CD4-positive, alpha-beta T cell (primary cell): Measurements from ENCODE around the gene C19orf47. TPM values are rescaled to one million over a fixed set of nuclear protein-coding genes. Genes with fewer than 3 reads are reported as not detected.

Experiments used
- ATAC-seq: fragments of 200-7000 bp; cut with Tn5 transposase; one replicate; pipeline ENCODE4 v1.10.0; 2022; ENCODE audit warnings: mild to moderate bottlenecking; ENCODE audit not compliant: poor library complexity
- CTCF ChIA-PET: fragments of 350-600 bp; sonication (Branson Sonifier 250); formaldehyde crosslinking; loops from one replicate; lab custom pipeline; 2021; ENCODE audit warnings: antibody characterized with exemption, inconsistent platforms; lab: Charles Lee
- POLR2A ChIA-PET: fragments of 350-600 bp; sonication (Branson Sonifier 250); formaldehyde crosslinking; loops from one replicate; lab custom pipeline; 2021; ENCODE audit warnings: antibody characterized with exemption, inconsistent platforms; lab: Charles Lee
- DNase-seq, 14 experiments: peaks; one replicate each; pipeline ENCODE4 v3.0.0-alpha.2; 2013 to 2020; ENCODE audit warnings: mixed read lengths in 2 of 14
- H3K27ac ChIP-seq, 2 donors: one replicate each; pipeline versions ENCODE4 v1.5.1 to v1.7.0; 2013; ENCODE audit warnings: low read length in 2 of 2, low read depth in 1 of 2, mild to moderate bottlenecking in 1 of 2
- H3K27me3 ChIP-seq, 2 experiments: 1 replicate in 1 of 2; 2 replicates in 1 of 2; pipeline versions ENCODE4 v1.6.1 to v1.7.0; 2013; ENCODE audit warnings: low read length in 2 of 2, control low read depth in 1 of 2, mild to moderate bottlenecking in 1 of 2, moderate library complexity in 1 of 2; ENCODE audit not compliant: insufficient read depth in 2 of 2, control insufficient read depth in 1 of 2
- H3K36me3 ChIP-seq: one replicate; pipeline ENCODE4 v1.6.1; 2013; ENCODE audit warnings: low read length, control low read depth; ENCODE audit not compliant: insufficient read depth
- H3K4me1 ChIP-seq: one replicate; pipeline ENCODE4 v1.6.1; 2013; ENCODE audit warnings: low read length, control low read depth; ENCODE audit not compliant: insufficient read depth
- H3K4me3 ChIP-seq: one replicate; pipeline ENCODE4 v1.5.1; 2013; ENCODE audit warnings: mild to moderate bottlenecking, low read length, moderate library complexity
- H3K9me3 ChIP-seq, 2 experiments: 1 replicate in 1 of 2; 2 replicates in 1 of 2; pipeline versions ENCODE4 v1.6.1 to v1.7.0; 2013; ENCODE audit warnings: low read length in 2 of 2, mild to moderate bottlenecking in 2 of 2, control low read depth in 1 of 2, moderate library complexity in 1 of 2; ENCODE audit not compliant: control insufficient read depth in 1 of 2, insufficient read depth in 1 of 2
- H3K27ac Mint-ChIP-seq: one replicate; pipeline ENCODE4 v1.8.0; 2020; ENCODE audit warnings: mixed read lengths
- H3K27me3 Mint-ChIP-seq: one replicate; pipeline ENCODE4 v1.8.0; 2021; ENCODE audit warnings: mixed read lengths
- H3K36me3 Mint-ChIP-seq: one replicate; pipeline ENCODE4 v1.8.0; 2021; ENCODE audit warnings: low read depth, mixed read lengths
- H3K4me1 Mint-ChIP-seq: one replicate; pipeline ENCODE4 v1.8.0; 2021; ENCODE audit warnings: low read depth, mixed read lengths
- H3K4me3 Mint-ChIP-seq: one replicate; pipeline ENCODE4 v1.8.0; 2020; ENCODE audit warnings: mild to moderate bottlenecking, mixed read lengths
- H3K9me3 Mint-ChIP-seq: one replicate; pipeline ENCODE4 v1.8.0; 2020; ENCODE audit warnings: mixed read lengths
- CTCF ChIP-seq: fragments of 200-600 bp; IDR thresholded peaks from one replicate; pipeline ENCODE4 v1.8.0; 2022; ENCODE audit warnings: antibody characterized with exemption, mild to moderate bottlenecking
- intact Hi-C, 2 experiments: fragments of 100-400 bp; cut with DNase I in 1 of 2; cut with micrococcal nuclease in 1 of 2; formaldehyde crosslinking; loops; one replicate each; pipeline versions ENCODE4 v1.15.1 to v1.9.0; 2023 to 2025; cut with DNase I, micrococcal nuclease
- total RNA-seq, 174 experiments: library from RNA in 2 of 174; stranded (reverse) in 2 of 174; gene quantifications; one replicate each; pipeline ENCODE4 v1.2.3 and lab custom pipeline; 2021 to 2026

Gene C19orf47
- total RNA-seq, 2 experiments from 2014 or later: 10.1 to 11.2 TPM

DNA sequence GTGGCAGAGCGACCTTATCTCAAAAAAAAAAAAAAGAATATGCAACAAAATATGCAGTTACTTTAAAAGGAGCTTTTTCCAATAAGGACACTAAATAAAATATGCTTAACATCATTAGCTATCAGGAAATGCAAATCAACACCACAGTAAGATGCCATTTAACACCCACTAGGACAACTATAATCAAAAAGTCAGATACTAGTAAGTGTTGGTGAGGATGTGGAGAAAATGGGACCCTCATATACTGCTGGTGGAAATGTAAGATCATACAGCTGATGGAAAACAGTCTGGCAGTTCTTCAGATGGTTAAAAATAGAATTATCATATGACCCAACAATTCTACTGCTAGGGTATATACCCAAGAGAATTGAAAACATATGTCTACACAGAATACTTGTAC lies 38.5 kb downstream of the C19orf47 start:
- no peak for DNase-seq
- no peaks in the 10 kb centered on the region for H3K4me1 Mint-ChIP-seq
- Histone ChIP-seq H3K9me3 (peaks cover 0 to 6% of the 10 kb centered on the region in 2 experiments), H3K4me1 (no peaks in the 10 kb centered on the region), H3K27me3 (no peaks in the 10 kb centered on the region), H3K27ac (no peak overlapping the region), H3K36me3 (no peaks in the 10 kb centered on the region), H3K4me3 (no peak overlapping the region)
- no peaks in the 10 kb centered on the region for H3K27me3 Mint-ChIP-seq
- no peak for TF ChIP-seq CTCF
- no peak for ATAC-seq
- no peak overlapping the region for H3K27ac Mint-ChIP-seq
- CTCF ChIA-PET: interaction anchor here (1.8 kb wide), 1 partner anchor 325 kb away, joined by 5 read pairs; no protein-coding TSS in a partner anchor
- H3K36me3 Mint-ChIP-seq: no peaks in the 10 kb centered on the region
- POLR2A ChIA-PET: no interaction called here
- H3K9me3 Mint-ChIP-seq: no peaks in the 10 kb centered on the region
- no peak overlapping the region for H3K4me3 Mint-ChIP-seq
- intact Hi-C loops: loop anchor here in 1 of 2 experiments (5.0 kb wide), 1 partner anchor 213 kb away; no protein-coding TSS in a partner anchor

GRCh38 chr19:40305403-40305802 lies 42.8 kb downstream of the C19orf47 start:
- Mint-ChIP-seq H3K27me3 (no peaks in the 10 kb centered on the region), H3K4me3 (no peak overlapping the region), H3K36me3 (no peaks in the 10 kb centered on the region), H3K9me3 (no peaks in the 10 kb centered on the region), H3K27ac (no peak overlapping the region), H3K4me1 (no peaks in the 10 kb centered on the region)
- DNase-seq (peak; percentile 49 to 86 (median 69)), ATAC-seq (no peak)
- intact Hi-C loops: loop anchor here (1.0 to 5.0 kb wide), 5 partner anchors 216 to 329 kb away; no protein-coding TSS in a partner anchor
- Histone ChIP-seq H3K4me1 (no peaks in the 10 kb centered on the region), H3K9me3 (no peaks in the 10 kb centered on the region), H3K27ac (no peak overlapping the region), H3K4me3 (no peak overlapping the region), H3K27me3 (no peaks in the 10 kb centered on the region), H3K36me3 (no peaks in the 10 kb centered on the region)
- TF ChIP-seq CTCF: peak; percentile 78
- POLR2A ChIA-PET: interaction anchor here (0.9 to 1.3 kb wide), 2 partner anchors 8 to 20 kb away, joined by 3 to 6 read pairs; partner anchors contain the start of gene AKT2
- CTCF ChIA-PET: interaction anchor here (0.7 to 1.8 kb wide), 9 partner anchors 13 to 1418 kb away, joined by 3 to 20 read pairs (median 4); partner anchors contain the start of genes AKT2, C19orf47 and PLD3

- Mint-ChIP-seq H3K9me3 (no peaks in the 10 kb centered on the region), H3K4me3 (no peak overlapping the region), H3K27me3 (no peaks in the 10 kb centered on the region), H3K36me3 (no peaks in the 10 kb centered on the region), H3K27ac (no peak overlapping the region), H3K4me1 (no peaks in the 10 kb centered on the region)
- ChIA-PET CTCF (interaction anchor here (1.4 to 1.8 kb wide), 2 partner anchors 160 to 330 kb away, joined by 3 to 20 read pairs; no protein-coding TSS in a partner anchor), POLR2A (no interaction called here)
- Histone ChIP-seq H3K36me3 (no peaks in the 10 kb centered on the region), H3K27ac (no peak overlapping the region), H3K4me1 (no peaks in the 10 kb centered on the region), H3K27me3 (no peaks in the 10 kb centered on the region), H3K4me3 (no peak overlapping the region), H3K9me3 (no peaks in the 10 kb centered on the region)
- TF ChIP-seq CTCF: no peak
- ATAC-seq (no peak), DNase-seq (no peak)
- intact Hi-C loops: no loop called here
Measured at GRCh38 chr19:40304306-40304705, 43.9 kb downstream of the C19orf47 start.
